Neuronal stem cell (in vitro differentiated cells): ENCODE data around the gene E4F1.

Experiments used
- DNase-seq: peaks from one replicate; pipeline ENCODE4 v3.0.0-alpha.2; 2013; ENCODE audit warnings: low spot score
- H2AFZ ChIP-seq: one replicate; pipeline ENCODE4 v1.6.1; 2013; ENCODE audit warnings: mild to moderate bottlenecking, low read length, inconsistent platforms
- H2AK5ac ChIP-seq: 2 replicates; pipeline ENCODE4 v1.6.1; 2013; ENCODE audit warnings: low read depth, mild to moderate bottlenecking, inconsistent platforms, low read length, moderate library complexity, mixed read lengths
- H2BK120ac ChIP-seq: 2 replicates; pipeline ENCODE4 v1.6.1; 2013; ENCODE audit warnings: low read depth, mild to moderate bottlenecking, inconsistent platforms, low read length, moderate library complexity, mixed read lengths
- H2BK12ac ChIP-seq: one replicate; pipeline ENCODE4 v1.6.1; 2013; ENCODE audit warnings: low read length, inconsistent platforms
- H2BK15ac ChIP-seq: 2 replicates; pipeline ENCODE4 v1.6.1; 2013; ENCODE audit warnings: mild to moderate bottlenecking, low read length, inconsistent platforms, mixed read lengths
- H2BK5ac ChIP-seq: one replicate; pipeline ENCODE4 v1.6.1; 2013; ENCODE audit warnings: inconsistent platforms, mild to moderate bottlenecking, low read length, moderate library complexity
- H3K14ac ChIP-seq: one replicate; pipeline ENCODE4 v1.6.1; 2013; ENCODE audit warnings: low read length, inconsistent platforms
- H3K18ac ChIP-seq: 2 replicates; pipeline ENCODE4 v1.6.1; 2013; ENCODE audit warnings: low read length, inconsistent platforms
- H3K23ac ChIP-seq: 2 replicates; pipeline ENCODE4 v1.6.1; 2013; ENCODE audit warnings: low read depth, mild to moderate bottlenecking, mixed read lengths, low read length, inconsistent platforms; ENCODE audit not compliant: poor library complexity
- H3K27ac ChIP-seq: replicated peaks from 3 replicates; pipeline ENCODE4 v1.5.1; 2013; ENCODE audit warnings: low read length, inconsistent platforms
- H3K27me3 ChIP-seq, 3 experiments: 2 replicates each; pipeline ENCODE4 v1.6.1; 2013; ENCODE audit warnings: low read length in 3 of 3, mild to moderate bottlenecking in 2 of 3, inconsistent platforms in 1 of 3, low read depth in 1 of 3, mixed read lengths in 1 of 3, moderate library complexity in 1 of 3; ENCODE audit not compliant: control insufficient read depth in 3 of 3, insufficient read depth in 3 of 3
- H3K36me3 ChIP-seq, 2 donors: replicated peaks in 1 of 2; 2 replicates each; pipeline ENCODE4 v1.6.1; 2013; ENCODE audit warnings: low read length in 2 of 2; ENCODE audit not compliant: control insufficient read depth in 2 of 2, insufficient read depth in 2 of 2
- H3K4ac ChIP-seq: 2 replicates; pipeline ENCODE4 v1.6.1; 2013; ENCODE audit warnings: inconsistent platforms, mild to moderate bottlenecking, low read length, moderate library complexity
- H3K4me1 ChIP-seq, 2 donors: 1 replicate in 1 of 2; 2 replicates in 1 of 2; pipeline ENCODE4 v1.6.1; 2013; ENCODE audit warnings: low read length in 2 of 2, low read depth in 1 of 2; ENCODE audit not compliant: control insufficient read depth in 2 of 2, insufficient read depth in 1 of 2
- H3K4me2 ChIP-seq: one replicate; pipeline ENCODE4 v1.6.1; 2013; ENCODE audit warnings: mild to moderate bottlenecking, low read length, inconsistent platforms; ENCODE audit not compliant: insufficient read depth, poor library complexity, severe bottlenecking
- H3K4me3 ChIP-seq, 2 donors: 2 replicates each; pipeline ENCODE4 v1.5.1; 2013; ENCODE audit warnings: low read length in 2 of 2, mild to moderate bottlenecking in 2 of 2, inconsistent platforms in 1 of 2, moderate library complexity in 1 of 2
- H3K79me1 ChIP-seq: one replicate; pipeline ENCODE4 v1.6.1; 2013; ENCODE audit warnings: low read depth, mild to moderate bottlenecking, inconsistent platforms, low read length, moderate library complexity
- H3K9ac ChIP-seq: one replicate; pipeline ENCODE4 v1.6.1; 2013; ENCODE audit warnings: mild to moderate bottlenecking, low read depth, low read length, inconsistent platforms; ENCODE audit not compliant: poor library complexity
- H3K9me3 ChIP-seq, 2 donors: replicated peaks in 1 of 2; 2 replicates each; pipeline versions ENCODE3 to v1.6.1; 2013; ENCODE audit warnings: low read length in 2 of 2, mild to moderate bottlenecking in 2 of 2, inconsistent platforms in 1 of 2, low read depth in 1 of 2, mixed read lengths in 1 of 2, moderate library complexity in 1 of 2; ENCODE audit not compliant: control insufficient read depth in 2 of 2, insufficient read depth in 1 of 2
- H4K8ac ChIP-seq: one replicate; pipeline ENCODE4 v1.6.1; 2013; ENCODE audit warnings: low read depth, mild to moderate bottlenecking, inconsistent platforms, low read length, moderate library complexity
- H4K91ac ChIP-seq: one replicate; pipeline ENCODE4 v1.6.1; 2013; ENCODE audit warnings: low read length, low read depth, mild to moderate bottlenecking, inconsistent platforms; ENCODE audit not compliant: poor library complexity
- WGBS, 2 donors: extraction: QIAGEN DNeasy Blood & Tissue Kit; methylation state at CpG; one replicate each; pipeline ENCODE4 v1.1.7; 2013; ENCODE audit warnings: missing lambda C conversion rate in 2 of 2, mixed read lengths in 1 of 2; ENCODE audit not compliant: insufficient read length in 2 of 2, insufficient replicate concordance in 1 of 2; ENCODE audit errors: extremely low coverage in 2 of 2; 5-methylcytosine and 5-hydroxymethylcytosine counted together

Gene E4F1

GRCh38 chr16:2186064-2186463 is 37.3 kb upstream of the E4F1 start:
- peaks cover 3 to 18% of the 10 kb centered on the region in 2 donors for H3K36me3 ChIP-seq
- no peak overlapping the region for H4K91ac ChIP-seq
- no peak overlapping the region for H2BK12ac ChIP-seq
- no peak overlapping the region for H3K4me2 ChIP-seq
- H3K14ac ChIP-seq, result no peak overlapping the region
- no peak overlapping the region for H4K8ac ChIP-seq
- H3K4me3 ChIP-seq, result no peak overlapping the region
- H2BK120ac ChIP-seq, result no peak overlapping the region
- no peak overlapping the region for H3K18ac ChIP-seq
- peak overlapping the region; percentile 31 for H3K23ac ChIP-seq
- no peaks in the 10 kb centered on the region for H3K27me3 ChIP-seq
- H3K4me1 ChIP-seq, result peaks cover 3 to 6% of the 10 kb centered on the region in 2 donors
- H3K27ac ChIP-seq, result no peak overlapping the region
- H2BK15ac ChIP-seq, result no peak overlapping the region
- H2BK5ac ChIP-seq, result no peak overlapping the region
- H2AFZ ChIP-seq, result no peak overlapping the region
- DNase-seq, result no peak
- H3K9ac ChIP-seq, result no peak overlapping the region
- no peak overlapping the region for H3K4ac ChIP-seq
- WGBS, 2 donors, result no CpG with 5 or more reads among the region's 13 CpGs
- H3K9me3 ChIP-seq, result no peaks in the 10 kb centered on the region
- H3K79me1 ChIP-seq, result no peaks in the 10 kb centered on the region
- no peak overlapping the region for H2AK5ac ChIP-seq

GRCh38 chr16:2186505-2186904 is 36.9 kb upstream of the E4F1 start:
- Histone ChIP-seq H3K14ac (no peak overlapping the region), H3K27me3 (no peaks in the 10 kb centered on the region), H2AFZ (no peak overlapping the region), H3K9me3 (no peaks in the 10 kb centered on the region), H2BK120ac (no peak overlapping the region), H3K4ac (no peak overlapping the region), H4K91ac (no peak overlapping the region), H3K9ac (no peak overlapping the region), H4K8ac (no peak overlapping the region), H3K4me2 (no peak overlapping the region), H2BK5ac (no peak overlapping the region), H3K4me1 (peaks cover 3 to 6% of the 10 kb centered on the region in 2 donors), H3K36me3 (peaks cover 3 to 18% of the 10 kb centered on the region in 2 donors), H3K23ac (peak overlapping the region; percentile 31), H3K27ac (no peak overlapping the region), H2AK5ac (no peak overlapping the region), H2BK15ac (no peak overlapping the region), H3K4me3 (no peak overlapping the region), H3K18ac (no peak overlapping the region), H3K79me1 (no peaks in the 10 kb centered on the region), H2BK12ac (no peak overlapping the region)
- DNase-seq, result no peak
- no CpG with 5 or more reads among the region's 20 CpGs for WGBS, 2 donors

GRCh38 chr16:2187212-2187611 is 36.2 kb upstream of the E4F1 start:
- no peaks in the 10 kb centered on the region for H3K27me3 ChIP-seq
- peaks cover 0 to 6% of the 10 kb centered on the region in 2 donors for H3K4me1 ChIP-seq
- H3K79me1 ChIP-seq, result no peaks in the 10 kb centered on the region
- no peak overlapping the region for H3K4me2 ChIP-seq
- H2BK12ac ChIP-seq, result no peak overlapping the region
- H3K4ac ChIP-seq, result no peak overlapping the region
- no peak overlapping the region for H4K8ac ChIP-seq
- H2AFZ ChIP-seq, result no peak overlapping the region
- H2BK120ac ChIP-seq, result no peak overlapping the region
- no peaks in the 10 kb centered on the region for H3K9me3 ChIP-seq
- no peak overlapping the region for H2BK5ac ChIP-seq
- no peak overlapping the region for H3K27ac ChIP-seq
- no peak overlapping the region for H3K14ac ChIP-seq
- no peak overlapping the region for H2AK5ac ChIP-seq
- no peak for DNase-seq
- H4K91ac ChIP-seq, result no peak overlapping the region
- H3K4me3 ChIP-seq, result no peak overlapping the region
- no peak overlapping the region for H2BK15ac ChIP-seq
- no peak overlapping the region for H3K18ac ChIP-seq
- peak overlapping the region; percentile 43 for H3K23ac ChIP-seq
- no peak overlapping the region for H3K9ac ChIP-seq
- WGBS, 2 donors, result no CpG with 5 or more reads among the region's 17 CpGs
- peaks cover 3 to 13% of the 10 kb centered on the region in 2 donors for H3K36me3 ChIP-seq

- no peak overlapping the region for H3K14ac ChIP-seq
- no peak overlapping the region for H2AFZ ChIP-seq
- no peak overlapping the region for H3K9ac ChIP-seq
- no peak overlapping the region for H2BK5ac ChIP-seq
- no peak overlapping the region for H3K23ac ChIP-seq
- H3K4me3 ChIP-seq, result no peak overlapping the region
- no peak overlapping the region for H4K8ac ChIP-seq
- H3K27me3 ChIP-seq, result no peaks in the 10 kb centered on the region
- H2BK15ac ChIP-seq, result no peak overlapping the region
- no peak overlapping the region for H2AK5ac ChIP-seq
- H4K91ac ChIP-seq, result no peak overlapping the region
- no peak overlapping the region for H3K4ac ChIP-seq
- H3K4me2 ChIP-seq, result no peak overlapping the region
- no peak overlapping the region for H2BK120ac ChIP-seq
- H3K36me3 ChIP-seq, result peaks cover 0 to 4% of the 10 kb centered on the region in 2 donors
- H3K18ac ChIP-seq, result no peak overlapping the region
- no peaks in the 10 kb centered on the region for H3K9me3 ChIP-seq
- no peak for DNase-seq
- H3K4me1 ChIP-seq, result peaks cover 0 to 6% of the 10 kb centered on the region in 2 donors
- WGBS, 2 donors, result no CpG with 5 or more reads among the region's 8 CpGs
- H3K27ac ChIP-seq, result no peak overlapping the region
- H2BK12ac ChIP-seq, result no peak overlapping the region
- H3K79me1 ChIP-seq, result no peaks in the 10 kb centered on the region
These were observed 35.0 kb upstream of the E4F1 start for GRCh38 chr16:2188395-2188794.
